Measurements from ENCODE around the gene TSLP.

Gene TSLP

GRCh38 chr5:111063709-111064322 is 7.7 kb upstream of the TSLP start:
- peak; percentile 56 for TF ChIP-seq CTCF (IDR thresholded peaks at IDR 0.05; ENCODE audit: insufficient read depth, missing control alignments)
- DNase-seq (ENCODE audit: insufficient read length, low spot score) (no peak), FAIRE-seq (no peak)

- FAIRE-seq (no peak), DNase-seq (ENCODE audit: insufficient read length, low spot score) (no peak)
- TF ChIP-seq CTCF (IDR thresholded peaks at IDR 0.05; ENCODE audit: insufficient read depth, missing control alignments), result no peak
Measured at GRCh38 chr5:111066261-111066938, 5.1 kb upstream of the TSLP start.

- FAIRE-seq (no peak), DNase-seq (ENCODE audit: insufficient read length, low spot score) (no peak)
Measured at GRCh38 chr5:111068213-111068612, 3.3 kb upstream of the TSLP start.

GRCh38 chr5:111069839-111070238 is 1.7 kb upstream of the TSLP start:
- DNase-seq (ENCODE audit: insufficient read length, low spot score), result no peak
- no peak for FAIRE-seq
- TF ChIP-seq CTCF (IDR thresholded peaks at IDR 0.05; ENCODE audit: insufficient read depth, missing control alignments), result no peak

More at GRCh38 chr5:111068213-111068612, 3.3 kb upstream of the TSLP start:
- no peak for TF ChIP-seq CTCF (IDR thresholded peaks at IDR 0.05; ENCODE audit: insufficient read depth, missing control alignments)

- no peak for TF ChIP-seq CTCF (IDR thresholded peaks at IDR 0.05; ENCODE audit: insufficient read depth, missing control alignments)
- DNase-seq (ENCODE audit: insufficient read length, low spot score) (no peak), FAIRE-seq (no peak)
Measured at GRCh38 chr5:111070272-111071134, 1.0 kb upstream of the TSLP start.

- no peak for DNase-seq (ENCODE audit: insufficient read length, low spot score)
Measured at GRCh38 chr5:111072949-111073682, 1.6 kb downstream of the TSLP start.

More at GRCh38 chr5:111072949-111073682, 1.6 kb downstream of the TSLP start:
- FAIRE-seq, result no peak
- TF ChIP-seq CTCF (IDR thresholded peaks at IDR 0.05; ENCODE audit: insufficient read depth, missing control alignments), result no peak
